Neuronal stem cell (in vitro differentiated cells): ENCODE measurements around the gene CROCC2.

ENCODE experiments used
- DNase-seq: peaks from one replicate; pipeline ENCODE4 v3.0.0-alpha.2; 2013; ENCODE audit warnings: low spot score
- H2AFZ ChIP-seq: one replicate; pipeline ENCODE4 v1.6.1; 2013; ENCODE audit warnings: mild to moderate bottlenecking, low read length, inconsistent platforms
- H2AK5ac ChIP-seq: 2 replicates; pipeline ENCODE4 v1.6.1; 2013; ENCODE audit warnings: low read depth, mild to moderate bottlenecking, inconsistent platforms, low read length, moderate library complexity, mixed read lengths
- H2BK120ac ChIP-seq: 2 replicates; pipeline ENCODE4 v1.6.1; 2013; ENCODE audit warnings: low read depth, mild to moderate bottlenecking, inconsistent platforms, low read length, moderate library complexity, mixed read lengths
- H2BK12ac ChIP-seq: one replicate; pipeline ENCODE4 v1.6.1; 2013; ENCODE audit warnings: low read length, inconsistent platforms
- H2BK15ac ChIP-seq: 2 replicates; pipeline ENCODE4 v1.6.1; 2013; ENCODE audit warnings: mild to moderate bottlenecking, low read length, inconsistent platforms, mixed read lengths
- H2BK5ac ChIP-seq: one replicate; pipeline ENCODE4 v1.6.1; 2013; ENCODE audit warnings: inconsistent platforms, mild to moderate bottlenecking, low read length, moderate library complexity
- H3K14ac ChIP-seq: one replicate; pipeline ENCODE4 v1.6.1; 2013; ENCODE audit warnings: low read length, inconsistent platforms
- H3K18ac ChIP-seq: 2 replicates; pipeline ENCODE4 v1.6.1; 2013; ENCODE audit warnings: low read length, inconsistent platforms
- H3K23ac ChIP-seq: 2 replicates; pipeline ENCODE4 v1.6.1; 2013; ENCODE audit warnings: low read depth, mild to moderate bottlenecking, mixed read lengths, low read length, inconsistent platforms; ENCODE audit not compliant: poor library complexity
- H3K27ac ChIP-seq: replicated peaks from 3 replicates; pipeline ENCODE4 v1.5.1; 2013; ENCODE audit warnings: low read length, inconsistent platforms
- H3K27me3 ChIP-seq, 3 experiments: 2 replicates each; pipeline ENCODE4 v1.6.1; 2013; ENCODE audit warnings: low read length in 3 of 3, mild to moderate bottlenecking in 2 of 3, inconsistent platforms in 1 of 3, low read depth in 1 of 3, mixed read lengths in 1 of 3, moderate library complexity in 1 of 3; ENCODE audit not compliant: control insufficient read depth in 3 of 3, insufficient read depth in 3 of 3
- H3K36me3 ChIP-seq, 2 donors: replicated peaks in 1 of 2; 2 replicates each; pipeline ENCODE4 v1.6.1; 2013; ENCODE audit warnings: low read length in 2 of 2; ENCODE audit not compliant: control insufficient read depth in 2 of 2, insufficient read depth in 2 of 2
- H3K4ac ChIP-seq: 2 replicates; pipeline ENCODE4 v1.6.1; 2013; ENCODE audit warnings: inconsistent platforms, mild to moderate bottlenecking, low read length, moderate library complexity
- H3K4me1 ChIP-seq, 2 donors: 1 replicate in 1 of 2; 2 replicates in 1 of 2; pipeline ENCODE4 v1.6.1; 2013; ENCODE audit warnings: low read length in 2 of 2, low read depth in 1 of 2; ENCODE audit not compliant: control insufficient read depth in 2 of 2, insufficient read depth in 1 of 2
- H3K4me2 ChIP-seq: one replicate; pipeline ENCODE4 v1.6.1; 2013; ENCODE audit warnings: mild to moderate bottlenecking, low read length, inconsistent platforms; ENCODE audit not compliant: insufficient read depth, poor library complexity, severe bottlenecking
- H3K4me3 ChIP-seq, 2 donors: 2 replicates each; pipeline ENCODE4 v1.5.1; 2013; ENCODE audit warnings: low read length in 2 of 2, mild to moderate bottlenecking in 2 of 2, inconsistent platforms in 1 of 2, moderate library complexity in 1 of 2
- H3K79me1 ChIP-seq: one replicate; pipeline ENCODE4 v1.6.1; 2013; ENCODE audit warnings: low read depth, mild to moderate bottlenecking, inconsistent platforms, low read length, moderate library complexity
- H3K9ac ChIP-seq: one replicate; pipeline ENCODE4 v1.6.1; 2013; ENCODE audit warnings: mild to moderate bottlenecking, low read depth, low read length, inconsistent platforms; ENCODE audit not compliant: poor library complexity
- H3K9me3 ChIP-seq, 2 donors: replicated peaks in 1 of 2; 2 replicates each; pipeline versions ENCODE3 to v1.6.1; 2013; ENCODE audit warnings: low read length in 2 of 2, mild to moderate bottlenecking in 2 of 2, inconsistent platforms in 1 of 2, low read depth in 1 of 2, mixed read lengths in 1 of 2, moderate library complexity in 1 of 2; ENCODE audit not compliant: control insufficient read depth in 2 of 2, insufficient read depth in 1 of 2
- H4K8ac ChIP-seq: one replicate; pipeline ENCODE4 v1.6.1; 2013; ENCODE audit warnings: low read depth, mild to moderate bottlenecking, inconsistent platforms, low read length, moderate library complexity
- H4K91ac ChIP-seq: one replicate; pipeline ENCODE4 v1.6.1; 2013; ENCODE audit warnings: low read length, low read depth, mild to moderate bottlenecking, inconsistent platforms; ENCODE audit not compliant: poor library complexity
- WGBS, 2 donors: extraction: QIAGEN DNeasy Blood & Tissue Kit; methylation state at CpG; one replicate each; pipeline ENCODE4 v1.1.7; 2013; ENCODE audit warnings: missing lambda C conversion rate in 2 of 2, mixed read lengths in 1 of 2; ENCODE audit not compliant: insufficient read length in 2 of 2, insufficient replicate concordance in 1 of 2; ENCODE audit errors: extremely low coverage in 2 of 2; 5-methylcytosine and 5-hydroxymethylcytosine counted together

Gene CROCC2

GRCh38 chr2:240997856-240998705 lies 91.9 kb downstream of the CROCC2 start, which contains the start of gene SNED1:
Gene SNED1, plus strand, starts transcription at chr2:240998618. Its CDS starts 220 bp downstream, at chr2:240998838.
- H3K9me3 ChIP-seq, result peaks cover 0 to 2% of the 10 kb centered on the region in 2 donors
- peak within 1 kb of the TSS; percentile 44 to 87 for H3K4me3 ChIP-seq
- no peak within 1 kb of the TSS for H3K27ac ChIP-seq
- H3K27me3 ChIP-seq, result peaks cover 7 to 87% (median 30%) of the 10 kb centered on the region in 3 experiments
- no peak within 1 kb of the TSS for H3K4ac ChIP-seq
- peak within 1 kb of the TSS; percentile 84 for H3K9ac ChIP-seq
- peak within 1 kb of the TSS; percentile 94 for H2BK15ac ChIP-seq
- no peak within 1 kb of the TSS for H4K8ac ChIP-seq
- H2AK5ac ChIP-seq, result peak within 1 kb of the TSS; percentile 92
- H3K79me1 ChIP-seq, result no peaks in the 10 kb centered on the region
- DNase-seq, result peak; percentile 84
- H3K23ac ChIP-seq, result peak within 1 kb of the TSS; percentile 55
- peak within 1 kb of the TSS; percentile 95 for H3K18ac ChIP-seq
- H2BK5ac ChIP-seq, result peak within 1 kb of the TSS; percentile 90
- WGBS, 2 donors, result no CpG with 5 or more reads among the region's 61 CpGs
- H3K4me2 ChIP-seq, result peak within 1 kb of the TSS; percentile 86
- peak within 1 kb of the TSS; percentile 90 for H2BK12ac ChIP-seq
- no peak within 1 kb of the TSS for H4K91ac ChIP-seq
- H3K4me1 ChIP-seq, result peaks cover 2 to 7% of the 10 kb centered on the region in 2 donors
- no peaks in the 10 kb centered on the region for H3K36me3 ChIP-seq
- no peak within 1 kb of the TSS for H2BK120ac ChIP-seq
- H2AFZ ChIP-seq, result peak within 1 kb of the TSS; percentile 97
- H3K14ac ChIP-seq, result peak within 1 kb of the TSS; percentile 56

- H2AFZ ChIP-seq, result peak overlapping the region; percentile 97
- WGBS, 2 donors, result no CpG with 5 or more reads among the region's 51 CpGs
- peak overlapping the region; percentile 55 for H3K23ac ChIP-seq
- no peak overlapping the region for H4K91ac ChIP-seq
- no peak overlapping the region for H2BK5ac ChIP-seq
- H3K14ac ChIP-seq, result no peak overlapping the region
- no peak overlapping the region for H2BK12ac ChIP-seq
- H3K79me1 ChIP-seq, result no peaks in the 10 kb centered on the region
- peak overlapping the region; percentile 86 for H3K4me2 ChIP-seq
- peaks cover 7 to 82% (median 30%) of the 10 kb centered on the region in 3 experiments for H3K27me3 ChIP-seq
- H2BK120ac ChIP-seq, result no peak overlapping the region
- no peak overlapping the region for H4K8ac ChIP-seq
- H3K36me3 ChIP-seq, result no peaks in the 10 kb centered on the region
- H3K4me1 ChIP-seq, result peaks cover 2 to 7% of the 10 kb centered on the region in 2 donors
- H2BK15ac ChIP-seq, result no peak overlapping the region
- peak overlapping the region; percentile 80 for H3K18ac ChIP-seq
- peak overlapping the region; percentile 15 to 78 for H3K4me3 ChIP-seq
- H3K27ac ChIP-seq, result no peak overlapping the region
- DNase-seq, result no peak
- peaks cover 4 to 7% of the 10 kb centered on the region in 2 donors for H3K9me3 ChIP-seq
- peak overlapping the region; percentile 84 for H3K9ac ChIP-seq
- H3K4ac ChIP-seq, result no peak overlapping the region
- no peak overlapping the region for H2AK5ac ChIP-seq
Measured at GRCh38 chr2:240998706-240998994, 92.5 kb downstream of the CROCC2 start.

GRCh38 chr2:240998995-240999791 lies 93.1 kb downstream of the CROCC2 start:
- no peak overlapping the region for H3K14ac ChIP-seq
- no CpG with 5 or more reads among the region's 71 CpGs for WGBS, 2 donors
- H2AK5ac ChIP-seq, result peak overlapping the region; percentile 32
- no peak overlapping the region for H3K27ac ChIP-seq
- H2BK5ac ChIP-seq, result no peak overlapping the region
- peak overlapping the region; percentile 55 for H3K23ac ChIP-seq
- H3K4me3 ChIP-seq, result peak overlapping the region; percentile 15 to 78
- no peak overlapping the region for H2BK15ac ChIP-seq
- H3K4ac ChIP-seq, result no peak overlapping the region
- H3K18ac ChIP-seq, result peak overlapping the region; percentile 80
- H3K36me3 ChIP-seq, result peaks cover 0 to 4% of the 10 kb centered on the region in 2 donors
- no peak overlapping the region for H4K8ac ChIP-seq
- H3K4me2 ChIP-seq, result peak overlapping the region; percentile 86
- peaks cover 2 to 7% of the 10 kb centered on the region in 2 donors for H3K4me1 ChIP-seq
- H4K91ac ChIP-seq, result no peak overlapping the region
- H3K9me3 ChIP-seq, result peaks cover 9 to 12% of the 10 kb centered on the region in 2 donors
- peaks cover 7 to 76% (median 30%) of the 10 kb centered on the region in 3 experiments for H3K27me3 ChIP-seq
- H3K9ac ChIP-seq, result peak overlapping the region; percentile 84
- no peak overlapping the region for H2BK12ac ChIP-seq
- no peak for DNase-seq
- H2AFZ ChIP-seq, result peak overlapping the region; percentile 97
- no peak overlapping the region for H2BK120ac ChIP-seq
- no peaks in the 10 kb centered on the region for H3K79me1 ChIP-seq
